Measurements from ENCODE around the gene HIGD1C. TPM values are rescaled to one million over a fixed set of nuclear protein-coding genes. Genes with fewer than 3 reads are reported as not detected.

The HIGD1C gene
- total RNA-seq, 5 donors from 2014 or later (not counting 1 experiment from before 2014, with no cell fraction given), result not detected

- ATAC-seq (replicated peaks in 1 of 4), result no peak
- ChIA-PET POLR2A (no interaction called here), CTCF (interaction anchor here in 1 of 2 donors (0.6 kb wide), 1 partner anchor 1454 kb away, joined by 5 read pairs; no protein-coding TSS in a partner anchor)
- no peak for DNase-seq
- no peak overlapping the region for H3K4me3 Mint-ChIP-seq
- H3K4me3 ChIP-seq (ENCODE audit: control insufficient read depth in 1 of 2, extremely low read depth in 1 of 2, low read length in 1 of 2), result no peak overlapping the region
- no peaks in the 10 kb centered on the region for H3K9me3 Mint-ChIP-seq
- H3K4me1 ChIP-seq (ENCODE audit: control insufficient read depth in 1 of 2, extremely low read depth in 1 of 2, insufficient read depth in 2 of 2, low read length in 2 of 2), result peaks cover 0 to 2% of the 10 kb centered on the region in 2 experiments
- peaks cover 2 to 9% of the 10 kb centered on the region in 2 donors for H3K36me3 ChIP-seq (ENCODE audit: control insufficient read depth in 2 of 2, extremely low read depth in 1 of 2, insufficient read depth in 1 of 2, low read length in 1 of 2)
- no CpG with 5 or more reads among the region's 1 CpG for WGBS (ENCODE audit: insufficient coverage)
- H3K4me1 Mint-ChIP-seq, result peaks cover 5 to 11% (median 10%) of the 10 kb centered on the region in 3 donors
- H3K27me3 Mint-ChIP-seq, result no peaks in the 10 kb centered on the region
- H3K27ac ChIP-seq (ENCODE audit: low read length), result no peak overlapping the region
- H3K27me3 ChIP-seq (replicated peaks in 1 of 2; ENCODE audit: control insufficient read depth in 2 of 2, extremely low read depth in 1 of 2, insufficient read depth in 2 of 2, low read length in 1 of 2), result no peaks in the 10 kb centered on the region
- H3K9me3 ChIP-seq, result no peaks in the 10 kb centered on the region
- peaks cover 11% of the 10 kb centered on the region for H3K36me3 Mint-ChIP-seq
- no peak overlapping the region for H3K27ac Mint-ChIP-seq
These were observed 12.1 kb downstream of the HIGD1C start for GRCh38 chr12:50964432-50964831.

- H3K27ac ChIP-seq (ENCODE audit: low read length), result no peak overlapping the region
- peaks cover 2 to 9% of the 10 kb centered on the region in 2 donors for H3K36me3 ChIP-seq (ENCODE audit: control insufficient read depth in 2 of 2, extremely low read depth in 1 of 2, insufficient read depth in 1 of 2, low read length in 1 of 2)
- no peaks in the 10 kb centered on the region for H3K4me1 ChIP-seq (ENCODE audit: control insufficient read depth in 1 of 2, extremely low read depth in 1 of 2, insufficient read depth in 2 of 2, low read length in 2 of 2)
- DNase-seq (no peak), ATAC-seq (replicated peaks in 1 of 4) (no peak)
- Mint-ChIP-seq H3K9me3 (no peaks in the 10 kb centered on the region), H3K4me3 (no peak overlapping the region), H3K27ac (no peak overlapping the region), H3K4me1 (no peaks in the 10 kb centered on the region), H3K36me3 (peaks cover 58% of the 10 kb centered on the region), H3K27me3 (no peaks in the 10 kb centered on the region)
- CTCF ChIA-PET, result interaction anchor here in 1 of 2 donors (0.6 kb wide), 1 partner anchor 59 kb away, joined by 3 read pairs; no protein-coding TSS in a partner anchor
- POLR2A ChIA-PET, result interaction anchor here in 1 of 2 donors (0.6 kb wide), 1 partner anchor 201 kb away, joined by 3 read pairs; no protein-coding TSS in a partner anchor
- H3K4me3 ChIP-seq (ENCODE audit: control insufficient read depth in 1 of 2, extremely low read depth in 1 of 2, low read length in 1 of 2), result no peak overlapping the region
- H3K27me3 ChIP-seq (replicated peaks in 1 of 2; ENCODE audit: control insufficient read depth in 2 of 2, extremely low read depth in 1 of 2, insufficient read depth in 2 of 2, low read length in 1 of 2), result no peaks in the 10 kb centered on the region
- no peaks in the 10 kb centered on the region for H3K9me3 ChIP-seq
These were observed 19.6 kb downstream of the HIGD1C start for GRCh38 chr12:50971946-50972345.

- Mint-ChIP-seq H3K9me3 (no peaks in the 10 kb centered on the region), H3K4me1 (peaks cover 0 to 7% (median 7%) of the 10 kb centered on the region in 3 donors), H3K27ac (peak overlapping the region in 1 of 2 donors; percentile 58), H3K4me3 (no peak overlapping the region), H3K27me3 (no peaks in the 10 kb centered on the region), H3K36me3 (peaks cover 34% of the 10 kb centered on the region)
- Histone ChIP-seq H3K27me3 (replicated peaks in 1 of 2; ENCODE audit: control insufficient read depth in 2 of 2, extremely low read depth in 1 of 2, insufficient read depth in 2 of 2, low read length in 1 of 2) (no peaks in the 10 kb centered on the region), H3K9me3 (no peaks in the 10 kb centered on the region), H3K4me3 (ENCODE audit: control insufficient read depth in 1 of 2, extremely low read depth in 1 of 2, low read length in 1 of 2) (no peak overlapping the region), H3K36me3 (ENCODE audit: control insufficient read depth in 2 of 2, extremely low read depth in 1 of 2, insufficient read depth in 1 of 2, low read length in 1 of 2) (peaks cover 0 to 6% of the 10 kb centered on the region in 2 donors), H3K27ac (ENCODE audit: low read length) (no peak overlapping the region), H3K4me1 (ENCODE audit: control insufficient read depth in 1 of 2, extremely low read depth in 1 of 2, insufficient read depth in 2 of 2, low read length in 2 of 2) (no peaks in the 10 kb centered on the region)
- POLR2A ChIA-PET, result no interaction called here
- peak in 1 of 35 experiments; percentile 12 for DNase-seq
- CTCF ChIA-PET, result no interaction called here
- 22% methylated on average over 3 of the region's 6 CpGs for WGBS (ENCODE audit: insufficient coverage)
- ATAC-seq (replicated peaks in 1 of 4), result peak in 1 of 4 experiments; percentile 46
These were observed 27.2 kb downstream of the HIGD1C start for GRCh38 chr12:50979369-50980052.

DNA sequence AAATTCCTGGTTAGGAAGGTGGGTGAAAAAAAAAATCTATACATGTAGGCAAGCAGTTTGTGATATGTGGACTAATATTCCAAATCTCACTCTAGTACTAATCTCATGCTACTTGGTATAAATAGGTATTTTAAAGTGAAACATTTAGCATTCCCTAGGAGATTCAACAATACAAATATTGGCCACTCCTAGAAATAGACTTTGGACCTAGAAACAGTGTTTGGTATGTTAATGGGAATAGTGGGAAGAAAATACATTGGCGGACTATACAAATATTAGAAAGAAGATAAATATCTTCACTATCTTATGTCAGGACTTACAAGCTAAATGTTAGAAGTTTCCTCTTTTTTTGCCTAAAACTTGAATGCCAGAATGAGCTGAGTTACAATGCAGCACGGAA is 28.2 kb downstream of the HIGD1C start:
- no peak overlapping the region for H3K27ac Mint-ChIP-seq
- H3K27me3 Mint-ChIP-seq, result no peaks in the 10 kb centered on the region
- ChIA-PET POLR2A (interaction anchor here in 1 of 2 donors (0.6 kb wide), 1 partner anchor 39 kb away, joined by 3 read pairs; no protein-coding TSS in a partner anchor), CTCF (no interaction called here)
- ATAC-seq (replicated peaks in 1 of 4) (no peak), DNase-seq (no peak)
- 100% methylated on average over 1 of the region's 2 CpGs for WGBS (ENCODE audit: insufficient coverage)
- Histone ChIP-seq H3K27ac (ENCODE audit: low read length) (no peak overlapping the region), H3K4me1 (ENCODE audit: control insufficient read depth in 1 of 2, extremely low read depth in 1 of 2, insufficient read depth in 2 of 2, low read length in 2 of 2) (no peaks in the 10 kb centered on the region), H3K4me3 (ENCODE audit: control insufficient read depth in 1 of 2, extremely low read depth in 1 of 2, low read length in 1 of 2) (no peak overlapping the region), H3K36me3 (ENCODE audit: control insufficient read depth in 2 of 2, extremely low read depth in 1 of 2, insufficient read depth in 1 of 2, low read length in 1 of 2) (peaks cover 0 to 6% of the 10 kb centered on the region in 2 donors), H3K9me3 (no peaks in the 10 kb centered on the region), H3K27me3 (replicated peaks in 1 of 2; ENCODE audit: control insufficient read depth in 2 of 2, extremely low read depth in 1 of 2, insufficient read depth in 2 of 2, low read length in 1 of 2) (no peaks in the 10 kb centered on the region)
- no peaks in the 10 kb centered on the region for H3K9me3 Mint-ChIP-seq
- H3K4me3 Mint-ChIP-seq, result no peak overlapping the region
- peaks cover 23% of the 10 kb centered on the region for H3K36me3 Mint-ChIP-seq
- H3K4me1 Mint-ChIP-seq, result peaks cover 0 to 7% (median 7%) of the 10 kb centered on the region in 3 donors

GRCh38 chr12:50981319-50982239 is 29.2 kb downstream of the HIGD1C start:
- H3K27me3 Mint-ChIP-seq, result no peaks in the 10 kb centered on the region
- POLR2A ChIA-PET, result interaction anchor here (0.6 kb wide), 2 partner anchors 38 to 1008 kb away, joined by 3 read pairs; no protein-coding TSS in a partner anchor

More at GRCh38 chr12:50981319-50982239, 29.2 kb downstream of the HIGD1C start:
- Mint-ChIP-seq H3K4me1 (peaks cover 0 to 9% (median 8%) of the 10 kb centered on the region in 3 donors), H3K4me3 (no peak overlapping the region), H3K27ac (no peak overlapping the region), H3K9me3 (no peaks in the 10 kb centered on the region), H3K36me3 (peaks cover 16% of the 10 kb centered on the region)
- H3K27ac ChIP-seq (ENCODE audit: low read length), result no peak overlapping the region
- no peaks in the 10 kb centered on the region for H3K9me3 ChIP-seq
- H3K27me3 ChIP-seq (replicated peaks in 1 of 2; ENCODE audit: control insufficient read depth in 2 of 2, extremely low read depth in 1 of 2, insufficient read depth in 2 of 2, low read length in 1 of 2), result no peaks in the 10 kb centered on the region
- no peak for ATAC-seq (replicated peaks in 1 of 4)
- no peak overlapping the region for H3K4me3 ChIP-seq (ENCODE audit: control insufficient read depth in 1 of 2, extremely low read depth in 1 of 2, low read length in 1 of 2)
- H3K36me3 ChIP-seq (ENCODE audit: control insufficient read depth in 2 of 2, extremely low read depth in 1 of 2, insufficient read depth in 1 of 2, low read length in 1 of 2), result peaks cover 0 to 10% of the 10 kb centered on the region in 2 donors
- CTCF ChIA-PET, result interaction anchor here in 1 of 2 donors (0.6 kb wide), 1 partner anchor 688 kb away, joined by 5 read pairs; no protein-coding TSS in a partner anchor
- no peak for DNase-seq
- no peaks in the 10 kb centered on the region for H3K4me1 ChIP-seq (ENCODE audit: control insufficient read depth in 1 of 2, extremely low read depth in 1 of 2, insufficient read depth in 2 of 2, low read length in 2 of 2)
- WGBS (ENCODE audit: insufficient coverage), result 17% methylated on average over 1 of the region's 6 CpGs
